GM23338 (cell line): ENCODE results near the gene SAFB.

Experiments used
- CREB1 ChIP-seq: fragments of 250-450 bp; sonication (Bioruptor Pico); IDR thresholded peaks from 2 replicates; pipeline ENCODE4 v1.5.0; 2020; ENCODE audit warnings: low read depth, mild to moderate bottlenecking, moderate library complexity
- CTCF ChIP-seq, 2 experiments: fragments of 200-600 bp in 1 of 2; sonication (generic) in 1 of 2; conservative IDR thresholded peaks; 2 replicates each; pipeline versions ENCODE4 v1.5.1 to v1.6.1; 2016 to 2017; ENCODE audit warnings: antibody characterized with exemption in 2 of 2, low read depth in 2 of 2, mild to moderate bottlenecking in 2 of 2, moderate library complexity in 1 of 2
- EZH2 ChIP-seq: fragments of 200-600 bp; sonication (generic); IDR thresholded peaks from one replicate; pipeline ENCODE4 v1.8.0; 2017; ENCODE audit warnings: antibody characterized with exemption, mild to moderate bottlenecking, low read depth; ENCODE audit not compliant: unreplicated experiment
- EZH2phosphoT487 ChIP-seq: fragments of 200-600 bp; sonication (generic); IDR thresholded peaks from one replicate; pipeline ENCODE4 v1.8.1; 2018; ENCODE audit warnings: antibody characterized with exemption; ENCODE audit not compliant: unreplicated experiment
- JUNB ChIP-seq: IDR thresholded peaks from one replicate; pipeline ENCODE4 v1.6.1; 2016; ENCODE audit warnings: antibody characterized with exemption; ENCODE audit not compliant: unreplicated experiment
- NANOG ChIP-seq: IDR thresholded peaks from 2 replicates; pipeline ENCODE4 v1.6.1; 2016; ENCODE audit warnings: antibody characterized with exemption, borderline replicate concordance
- POLR2AphosphoS5 ChIP-seq: IDR thresholded peaks from 2 replicates; pipeline ENCODE4 v1.6.1; 2016; ENCODE audit warnings: antibody characterized with exemption, low read depth
- REST ChIP-seq: IDR thresholded peaks from one replicate; pipeline ENCODE4 v1.6.1; 2018; ENCODE audit warnings: antibody characterized with exemption; ENCODE audit not compliant: unreplicated experiment
- STAT1 ChIP-seq: IDR thresholded peaks from one replicate; pipeline ENCODE4 v1.6.1; 2016; ENCODE audit warnings: antibody characterized with exemption; ENCODE audit not compliant: unreplicated experiment
- ZNF114 ChIP-seq: fragments of 250-450 bp; sonication (Bioruptor Pico); IDR thresholded peaks from 2 replicates; pipeline ENCODE4 v1.5.0; 2020; ENCODE audit warnings: mild to moderate bottlenecking, moderate library complexity
- ZNF331 ChIP-seq: fragments of 250-450 bp; sonication (Bioruptor Pico); IDR thresholded peaks from 2 replicates; pipeline ENCODE4 v1.5.0; 2020; ENCODE audit warnings: low read depth, mild to moderate bottlenecking, moderate library complexity
- ZNF462 ChIP-seq: fragments of 250-450 bp; sonication (Bioruptor Pico); IDR thresholded peaks from 2 replicates; pipeline ENCODE4 v1.5.0; 2020; ENCODE audit warnings: mild to moderate bottlenecking, moderate library complexity
- TF ChIP-seq, protein P1 (sequence below): IDR thresholded peaks from 2 replicates; pipeline ENCODE4 v1.6.1; 2016; ENCODE audit warnings: antibody characterized with exemption

DNA sequence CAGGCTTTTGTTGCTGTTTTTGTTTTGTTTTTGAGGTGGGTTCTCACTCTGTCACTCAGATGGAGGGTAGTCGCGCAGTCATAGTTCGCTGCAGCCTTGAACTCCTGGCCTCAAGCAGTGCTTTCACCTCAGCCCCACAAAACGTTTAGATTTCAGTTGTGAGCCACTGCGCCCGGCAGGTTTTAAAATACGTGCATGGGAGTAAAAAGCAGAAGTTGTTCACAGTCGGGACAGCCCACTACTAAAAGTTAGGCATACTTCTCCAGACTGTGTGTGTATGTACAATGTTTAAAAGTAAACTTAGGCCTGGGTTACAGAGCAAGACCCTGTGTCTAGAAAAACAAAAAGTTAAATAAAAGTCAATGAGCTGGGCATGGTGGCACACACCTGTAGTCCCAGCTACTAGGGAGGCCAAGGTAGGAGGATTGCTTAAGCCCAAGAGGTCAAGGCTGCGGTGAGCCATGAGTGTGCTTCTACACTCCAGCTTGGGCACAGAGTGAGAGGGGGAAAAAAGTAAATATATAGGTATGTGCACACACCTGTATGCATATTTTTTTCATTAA is 6.1 kb downstream of the SAFB start:
- TF ChIP-seq CTCF (conservative IDR thresholded peaks at IDR 0.05; ENCODE audit: low read depth in 2 of 2) (no peak), EZH2phosphoT487 (no peak), EZH2 (no peak), CREB1 (CRISPR knock-in tag) (no peak), REST (no peak), POLR2AphosphoS5 (no peak), ZNF331 (CRISPR knock-in tag) (no peak), JUNB (no peak), NANOG (no peak), STAT1 (no peak), ZNF114 (CRISPR knock-in tag) (no peak), ZNF462 (no peak)
- TF ChIP-seq, protein P1, sequence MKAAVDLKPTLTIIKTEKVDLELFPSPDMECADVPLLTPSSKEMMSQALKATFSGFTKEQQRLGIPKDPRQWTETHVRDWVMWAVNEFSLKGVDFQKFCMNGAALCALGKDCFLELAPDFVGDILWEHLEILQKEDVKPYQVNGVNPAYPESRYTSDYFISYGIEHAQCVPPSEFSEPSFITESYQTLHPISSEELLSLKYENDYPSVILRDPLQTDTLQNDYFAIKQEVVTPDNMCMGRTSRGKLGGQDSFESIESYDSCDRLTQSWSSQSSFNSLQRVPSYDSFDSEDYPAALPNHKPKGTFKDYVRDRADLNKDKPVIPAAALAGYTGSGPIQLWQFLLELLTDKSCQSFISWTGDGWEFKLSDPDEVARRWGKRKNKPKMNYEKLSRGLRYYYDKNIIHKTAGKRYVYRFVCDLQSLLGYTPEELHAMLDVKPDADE: no peak
